ENCODE measurements around the gene ZNF577. TPM values are rescaled to one million over a fixed set of nuclear protein-coding genes. Genes with fewer than 3 reads are reported as not detected.

The ZNF577 gene
- total RNA-seq, 2 donors from 2014 or later, result 5.2 to 5.7 TPM

GRCh38 chr19:51821921-51822320 is 65.8 kb downstream of the ZNF577 start:
- no peak overlapping the region for H3K27ac Mint-ChIP-seq
- peaks cover 25% of the 10 kb centered on the region for H3K9me3 Mint-ChIP-seq
- ATAC-seq (replicated peaks), result no peak
- H3K27me3 Mint-ChIP-seq, result no peaks in the 10 kb centered on the region
- H3K4me1 Mint-ChIP-seq, result no peaks in the 10 kb centered on the region
- no peak overlapping the region for H3K4me3 Mint-ChIP-seq
- no peaks in the 10 kb centered on the region for H3K36me3 Mint-ChIP-seq (ENCODE audit: low read depth)

GRCh38 chr19:51821456-51821855 is 66.3 kb downstream of the ZNF577 start:
- H3K9me3 Mint-ChIP-seq, result peaks cover 25% of the 10 kb centered on the region
- H3K4me1 Mint-ChIP-seq, result no peaks in the 10 kb centered on the region
- no peaks in the 10 kb centered on the region for H3K27me3 Mint-ChIP-seq

More at GRCh38 chr19:51821456-51821855, 66.3 kb downstream of the ZNF577 start:
- no peaks in the 10 kb centered on the region for H3K36me3 Mint-ChIP-seq (ENCODE audit: low read depth)
- ATAC-seq (replicated peaks), result no peak
- no peak overlapping the region for H3K27ac Mint-ChIP-seq
- H3K4me3 Mint-ChIP-seq, result no peak overlapping the region

Other genes with a start within 250 kb of the ZNF577 start
- not detected for gene SIGLEC14, start 241.1 kb downstream of the ZNF577 start, total RNA-seq
- gene SPACA6, start 194.6 kb downstream of the ZNF577 start, total RNA-seq, result 10 to 100 TPM in 1 of 2 donors, 1 to 10 TPM in 1; 3.2 to 18.3 TPM
- gene HAS1, start 164.0 kb downstream of the ZNF577 start, total RNA-seq, result not detected
- not detected for gene FPR1, start 136.1 kb downstream of the ZNF577 start, total RNA-seq
- not detected for gene FPR2, start 126.8 kb downstream of the ZNF577 start, total RNA-seq
- not detected for gene FPR3, start 92.8 kb downstream of the ZNF577 start, total RNA-seq
- gene ZNF649, start 17.1 kb upstream of the ZNF577 start, total RNA-seq, result 1 to 10 TPM; 4.4 to 6.9 TPM
- 1 to 10 TPM; 3.5 to 4.3 TPM for gene ZNF613, start 39.5 kb upstream of the ZNF577 start, total RNA-seq
- gene ZNF350, start 98.9 kb upstream of the ZNF577 start, total RNA-seq, result 10 to 100 TPM in 1 of 2 donors, 1 to 10 TPM in 1; 6.2 to 12.8 TPM
- 10 to 100 TPM in 1 of 2 donors, 1 to 10 TPM in 1; 5.9 to 15.2 TPM for gene ZNF615, start 120.3 kb upstream of the ZNF577 start, total RNA-seq
- 1 to 10 TPM; 7.0 to 7.7 TPM for gene ZNF614, start 140.4 kb upstream of the ZNF577 start, total RNA-seq
- 10 to 100 TPM; 14.7 to 32.8 TPM for gene ZNF432, start 160.9 kb upstream of the ZNF577 start, total RNA-seq
- 10 to 100 TPM; 17.8 to 29.1 TPM for gene ZNF841, start 207.8 kb upstream of the ZNF577 start, total RNA-seq

Measured in activated T-helper 17 cell treated with anti-CD3 and anti-CD28 coated beads, Interleukin-2, amount 50 U/mL, for 72 hours (primary cell).